H1 (cell line): ENCODE data around the gene SLC24A3. TPM values are rescaled to one million over a fixed set of nuclear protein-coding genes. Genes with fewer than 3 reads are reported as not detected.

ENCODE experiments used
- CTCF ChIA-PET: fragments of 300-600 bp; sonication (Branson Sonifier 250); formaldehyde crosslinking; loops from one replicate; lab custom pipeline; 2021; ENCODE audit not compliant: partially characterized antibody; lab: Charles Lee
- POLR2A ChIA-PET: fragments of 300-600 bp; sonication (Branson Sonifier 250); formaldehyde crosslinking; loops from one replicate; lab custom pipeline; 2021; ENCODE audit warnings: inconsistent platforms; ENCODE audit not compliant: partially characterized antibody; lab: Charles Lee
- DNase-seq, 2 experiments: peaks; one replicate each; pipeline versions ENCODE4 v3.0.0 to v3.0.0-alpha.2; 2010 to 2022; ENCODE audit warnings: low spot score in 2 of 2, low read depth in 1 of 2, mixed read lengths in 1 of 2
- FAIRE-seq: peaks from 2 replicates; lab custom pipeline; 2011; peaks lifted over from hg19 to GRCh38; lab: Jason Lieb, UNC
- H2AFZ ChIP-seq: 2 replicates; pipeline ENCODE4 v1.8.1; 2012; ENCODE audit warnings: low read length, inconsistent platforms
- H2AK5ac ChIP-seq: 2 replicates; pipeline ENCODE4 v1.6.1; 2013; ENCODE audit warnings: low read depth, low read length
- H2BK120ac ChIP-seq: replicated peaks from 2 replicates; pipeline ENCODE3; 2013; ENCODE audit warnings: low read depth, low read length, inconsistent platforms
- H2BK12ac ChIP-seq: 2 replicates; pipeline ENCODE4 v1.6.1; 2013; ENCODE audit warnings: low read depth, low read length
- H2BK15ac ChIP-seq: 2 replicates; pipeline ENCODE4 v1.6.1; 2013; ENCODE audit warnings: low read length
- H2BK20ac ChIP-seq: 2 replicates; pipeline ENCODE4 v1.6.1; 2013; ENCODE audit warnings: low read length
- H2BK5ac ChIP-seq: 2 replicates; pipeline ENCODE4 v1.6.1; 2013; ENCODE audit warnings: low read depth, low read length
- H3K14ac ChIP-seq: 2 replicates; pipeline ENCODE4 v1.6.1; 2013; ENCODE audit warnings: inconsistent platforms; ENCODE audit not compliant: insufficient read length
- H3K18ac ChIP-seq: 2 replicates; pipeline ENCODE4 v1.6.1; 2013; ENCODE audit warnings: low read length; ENCODE audit errors: extremely low read depth
- H3K23ac ChIP-seq: 2 replicates; pipeline ENCODE4 v1.6.1; 2013; ENCODE audit warnings: inconsistent platforms; ENCODE audit not compliant: insufficient read length
- H3K23me2 ChIP-seq: 2 replicates; pipeline ENCODE4 v1.6.1; 2013; ENCODE audit warnings: low read depth, low read length
- H3K27ac ChIP-seq: 2 replicates; pipeline ENCODE4 v1.6.1; 2011; ENCODE audit warnings: low read depth, low read length, inconsistent platforms
- H3K27me3 ChIP-seq, 4 experiments: replicated peaks in 1 of 4; 1 replicate in 1 of 4; 2 replicates in 3 of 4; pipeline versions ENCODE4 v1.6.1 to v1.8.1; 2011 to 2013; ENCODE audit warnings: low read length in 3 of 4, mild to moderate bottlenecking in 3 of 4, inconsistent platforms in 2 of 4, mixed read lengths in 2 of 4, moderate library complexity in 1 of 4; ENCODE audit not compliant: control insufficient read depth in 3 of 4, insufficient read depth in 3 of 4; ENCODE audit errors: extremely low read depth in 1 of 4
- H3K36me3 ChIP-seq, 4 experiments: 2 replicates each; pipeline versions ENCODE4 v1.6.1 to v1.8.1; 2011 to 2013; ENCODE audit warnings: mild to moderate bottlenecking in 4 of 4, low read length in 3 of 4, moderate library complexity in 2 of 4, control low read depth in 1 of 4, inconsistent platforms in 1 of 4; ENCODE audit not compliant: insufficient read depth in 4 of 4, control insufficient read depth in 2 of 4
- H3K4ac ChIP-seq: replicated peaks from 2 replicates; pipeline ENCODE3; 2013; ENCODE audit warnings: low read length, low read depth, mixed read lengths, inconsistent platforms; ENCODE audit not compliant: insufficient read length
- H3K4me1 ChIP-seq, 4 experiments: replicated peaks in 1 of 4; 1 replicate in 1 of 4; 2 replicates in 3 of 4; pipeline versions ENCODE4 v1.6.1 to v1.8.1; 2011 to 2013; ENCODE audit warnings: low read length in 3 of 4, inconsistent platforms in 2 of 4, mixed read lengths in 1 of 4; ENCODE audit not compliant: insufficient read depth in 4 of 4, control insufficient read depth in 3 of 4
- H3K4me2 ChIP-seq, 2 experiments: 2 replicates each; pipeline versions ENCODE4 v1.6.1 to v1.8.1; 2011 to 2013; ENCODE audit warnings: low read depth in 2 of 2, low read length in 2 of 2, control low read depth in 1 of 2, inconsistent platforms in 1 of 2, mild to moderate bottlenecking in 1 of 2; ENCODE audit not compliant: insufficient read depth in 1 of 2
- H3K4me3 ChIP-seq, 4 experiments: fragments of 200-600, 300-600 bp in 1 of 4; sonication (generic), shearing (Covaris generic), sonication (Bioruptor Twin) in 1 of 4; 2 replicates each; pipeline versions ENCODE4 v1.5.1 to v1.8.1; 2011 to 2016; ENCODE audit warnings: low read length in 4 of 4, low read depth in 3 of 4, control low read depth in 2 of 4, inconsistent platforms in 2 of 4, mild to moderate bottlenecking in 2 of 4, mixed read lengths in 1 of 4, moderate library complexity in 1 of 4; ENCODE audit not compliant: insufficient read depth in 2 of 4; ENCODE audit errors: extremely low read depth in 1 of 4
- H3K56ac ChIP-seq: replicated peaks from 2 replicates; pipeline ENCODE3; 2013; ENCODE audit warnings: low read depth, mild to moderate bottlenecking, mixed read lengths, low read length, inconsistent platforms; ENCODE audit not compliant: insufficient read length
- H3K79me1 ChIP-seq: 2 replicates; pipeline ENCODE4 v1.6.1; 2013; ENCODE audit warnings: low read depth, low read length, control low read depth
- H3K79me2 ChIP-seq, 2 experiments: 2 replicates each; pipeline versions ENCODE4 v1.6.1 to v1.8.1; 2012 to 2013; ENCODE audit warnings: low read length in 2 of 2, mild to moderate bottlenecking in 2 of 2, inconsistent platforms in 1 of 2; ENCODE audit not compliant: insufficient read depth in 2 of 2, control insufficient read depth in 1 of 2
- H3K9ac ChIP-seq, 4 experiments: replicated peaks in 1 of 4; 1 replicate in 1 of 4; 2 replicates in 3 of 4; pipeline versions ENCODE4 v1.6.1 to v1.8.1; 2011 to 2013; ENCODE audit warnings: low read depth in 3 of 4, low read length in 3 of 4, control low read depth in 2 of 4, mild to moderate bottlenecking in 2 of 4, moderate library complexity in 2 of 4, inconsistent platforms in 1 of 4; ENCODE audit errors: extremely low read depth in 1 of 4
- H3K9me3 ChIP-seq, 2 experiments: 2 replicates each; pipeline versions ENCODE4 v1.6.1 to v1.8.1; 2012 to 2013; ENCODE audit warnings: mild to moderate bottlenecking in 2 of 2, moderate library complexity in 2 of 2, control low read depth in 1 of 2, inconsistent platforms in 1 of 2, low read depth in 1 of 2, low read length in 1 of 2, mixed read lengths in 1 of 2; ENCODE audit not compliant: insufficient read depth in 2 of 2
- H4K20me1 ChIP-seq, 2 experiments: replicated peaks in 1 of 2; 2 replicates each; pipeline versions ENCODE3 to v1.8.1; 2011 to 2013; ENCODE audit warnings: inconsistent platforms in 2 of 2, low read length in 2 of 2, mild to moderate bottlenecking in 1 of 2; ENCODE audit not compliant: insufficient read depth in 2 of 2, control insufficient read depth in 1 of 2
- H4K5ac ChIP-seq: 2 replicates; pipeline ENCODE4 v1.6.1; 2013; ENCODE audit warnings: low read length, low read depth, mixed read lengths, inconsistent platforms; ENCODE audit not compliant: insufficient read length
- H4K8ac ChIP-seq: 2 replicates; pipeline ENCODE4 v1.8.0; 2013; ENCODE audit warnings: mild to moderate bottlenecking, moderate library complexity, low read length, inconsistent platforms; ENCODE audit not compliant: insufficient read depth; ENCODE audit errors: extremely low read depth
- H4K91ac ChIP-seq: replicated peaks from 2 replicates; pipeline ENCODE3; 2013; ENCODE audit warnings: low read length, mixed read lengths, inconsistent platforms; ENCODE audit not compliant: insufficient read length
- EGR1 ChIP-seq: IDR thresholded peaks from 2 replicates; pipeline ENCODE4 v1.6.1; 2011; ENCODE audit warnings: low read depth, low read length, borderline replicate concordance
- EP300 ChIP-seq, 2 experiments: IDR thresholded peaks; 1 replicate in 1 of 2; 2 replicates in 1 of 2; pipeline ENCODE4 v1.6.1; 2011 to 2012; ENCODE audit warnings: low read depth in 2 of 2, low read length in 2 of 2, mild to moderate bottlenecking in 2 of 2, borderline replicate concordance in 1 of 2, inconsistent platforms in 1 of 2, moderate library complexity in 1 of 2
- NANOG ChIP-seq: IDR thresholded peaks from 2 replicates; pipeline ENCODE4 v1.6.1; 2011; ENCODE audit warnings: low read length, low read depth, mild to moderate bottlenecking, inconsistent platforms; ENCODE audit not compliant: insufficient read depth, poor library complexity, severe bottlenecking
- YY1 ChIP-seq: IDR thresholded peaks from 2 replicates; pipeline ENCODE4 v1.6.1; 2011; ENCODE audit warnings: low read depth, mild to moderate bottlenecking, low read length
- WGBS, 2 experiments: shearing (Covaris generic) in 1 of 2; methylation state at CpG; one replicate each; pipeline versions ENCODE4 v1.1.6 to v1.1.7; 2013 to 2015; ENCODE audit warnings: low lambda C conversion rate in 2 of 2, mixed read lengths in 2 of 2, inconsistent platforms in 1 of 2, low coverage in 1 of 2, missing lambda C conversion rate in 1 of 2; ENCODE audit not compliant: insufficient replicate concordance in 2 of 2, insufficient coverage in 1 of 2, insufficient read length in 1 of 2; ENCODE audit errors: extremely low coverage in 1 of 2, missing lambda C conversion rate in 1 of 2; 5-methylcytosine and 5-hydroxymethylcytosine counted together
- polyA plus RNA-seq, 7 experiments: library from polyadenylated mRNA; depleted of rRNA in 3 of 7; stranded (reverse) in 5 of 7; unstranded in 2 of 7; fragments of >200 nt in 5 of 7; fragments of 200-250 nt in 2 of 7; gene quantifications; 1 replicate in 5 of 7; 2 replicates in 1 of 7; 4 replicates in 1 of 7; pipeline versions ENCODE4 v1.2.1 to v1.2.3, GENCODE V29; 2011 to 2013; ENCODE audit warnings: missing spikeins in 2 of 7, mixed read lengths in 2 of 7
- total RNA-seq: library from RNA; stranded (reverse); fragmentation: NEBNext Ultra II Directional; extraction: Animal tissue kit (Norgen Biotek cat#: 25700); gene quantifications from 2 replicates; pipeline ENCODE4 v1.2.1, GENCODE V29; 2021

SLC24A3 gene
- total and polyA plus RNA-seq, 2 of the 8 experiments (the other 6 are each of a cell fraction or from before 2014, with no cell fraction given) = 4.5 to 6.3 TPM

GRCh38 chr20:19554666-19555065 is 342.2 kb downstream of the SLC24A3 start:
- ChIA-PET CTCF (no interaction called here), POLR2A (no interaction called here)
- Histone ChIP-seq H3K27ac (no peak overlapping the region), H3K27me3 (no peaks in the 10 kb centered on the region), H2AFZ (no peak overlapping the region), H2BK12ac (no peak overlapping the region), H3K56ac (no peak overlapping the region), H3K79me1 (no peaks in the 10 kb centered on the region), H3K23me2 (no peaks in the 10 kb centered on the region; the same call in 1 of the 2 replicates), H3K9ac (no peak overlapping the region), H3K79me2 (no peaks in the 10 kb centered on the region), H4K5ac (no peak overlapping the region), H4K91ac (no peak overlapping the region), H4K8ac (no peak overlapping the region), H2BK20ac (no peak overlapping the region), H2AK5ac (no peak overlapping the region), H3K14ac (no peak overlapping the region), H3K9me3 (no peaks in the 10 kb centered on the region), H2BK120ac (no peak overlapping the region), H2BK15ac (no peak overlapping the region), H3K36me3 (no peaks in the 10 kb centered on the region), H4K20me1 (no peaks in the 10 kb centered on the region), H2BK5ac (no peak overlapping the region), H3K4me1 (peaks cover 0 to 8% (median 2%) of the 10 kb centered on the region in 4 experiments; a peak in 3 of 7 replicates), H3K4me2 (no peak overlapping the region), H3K23ac (no peak overlapping the region), H3K4ac (no peak overlapping the region), H3K18ac (no peak overlapping the region), H3K4me3 (no peak overlapping the region)
- 87% methylated on average over 1 of the region's 1 CpG; no CpG with 5 or more reads in 1 of the 2 experiments for WGBS, 2 experiments
- DNase-seq = no peak
- no peak for FAIRE-seq
- TF ChIP-seq EGR1 = no peak
- no peak for TF ChIP-seq YY1
- TF ChIP-seq NANOG = no peak
- TF ChIP-seq EP300 (IDR thresholded peaks at IDR 0.05; ENCODE audit: borderline replicate concordance in 1 of 2, low read depth in 2 of 2, low read length in 2 of 2) = no peak
